Mucosa of stomach (tissue), 1 donor: ENCODE results near the gene SNX8.

Source experiments
- H3K27me3 ChIP-seq: one replicate; pipeline ENCODE4 v1.7.0; 2013; ENCODE audit warnings: mild to moderate bottlenecking, low read length; ENCODE audit not compliant: control insufficient read depth, insufficient read depth
- H3K36me3 ChIP-seq: one replicate; pipeline ENCODE4 v1.7.0; 2013; ENCODE audit warnings: low read length; ENCODE audit not compliant: control insufficient read depth, insufficient read depth
- H3K4me1 ChIP-seq: one replicate; pipeline ENCODE4 v1.7.0; 2013; ENCODE audit warnings: mild to moderate bottlenecking, low read length; ENCODE audit not compliant: control insufficient read depth, insufficient read depth
- H3K4me3 ChIP-seq: one replicate; pipeline ENCODE4 v1.7.0; 2013; ENCODE audit warnings: low read length
- H3K9ac ChIP-seq: one replicate; pipeline ENCODE4 v1.7.0; 2013; ENCODE audit warnings: mild to moderate bottlenecking, low read length, moderate library complexity
- H3K9me3 ChIP-seq: one replicate; pipeline ENCODE4 v1.7.0; 2013; ENCODE audit warnings: mild to moderate bottlenecking, low read length, moderate library complexity; ENCODE audit not compliant: control insufficient read depth
- donor health status: Pancreatic carcinoma.

SNX8 gene

DNA sequence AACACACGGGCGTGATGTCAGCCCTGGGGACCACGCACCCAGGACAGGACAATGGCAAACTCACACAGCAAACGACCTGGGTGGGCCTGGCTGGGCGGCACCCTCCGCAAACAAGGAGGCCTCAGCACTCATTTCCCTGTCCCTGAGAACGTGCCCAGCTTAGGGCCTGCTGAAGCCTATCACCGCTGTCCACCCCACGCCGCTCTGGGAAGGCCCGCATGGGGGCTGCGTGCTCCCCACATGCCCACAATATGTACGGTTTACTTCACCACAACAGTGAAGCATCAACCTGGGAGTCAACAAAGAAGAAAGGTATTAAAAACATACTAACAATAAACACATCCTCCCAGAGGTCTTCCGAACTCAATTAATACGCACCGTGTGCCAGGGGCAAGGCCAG, 93.7 kb downstream of the SNX8 start:
- no peaks in the 10 kb centered on the region for H3K27me3 ChIP-seq
- no peaks in the 10 kb centered on the region for H3K4me1 ChIP-seq
- H3K36me3 ChIP-seq = peaks cover 14% of the 10 kb centered on the region
- H3K9me3 ChIP-seq = no peaks in the 10 kb centered on the region
- no peak overlapping the region for H3K4me3 ChIP-seq
- no peak overlapping the region for H3K9ac ChIP-seq

DNA sequence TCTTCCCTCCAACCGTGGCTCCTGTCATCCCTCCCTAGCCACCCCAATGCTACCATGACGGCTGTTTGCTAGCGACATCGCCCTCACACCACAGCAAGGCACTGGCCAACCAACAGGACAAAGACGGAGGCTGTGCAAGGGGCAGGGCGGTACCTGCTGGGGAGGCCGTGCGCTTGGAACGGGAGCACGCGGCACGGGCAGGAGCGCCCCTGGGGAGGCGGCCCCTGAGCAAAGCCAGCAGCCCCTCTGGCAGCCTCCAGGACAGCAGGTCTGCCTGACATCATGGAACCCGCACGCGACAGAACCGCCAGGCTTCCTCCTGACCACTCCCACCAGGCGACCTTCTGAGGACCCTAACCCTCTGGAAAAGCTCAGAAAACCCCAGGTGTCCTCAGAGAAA, 94.2 kb downstream of the SNX8 start:
- H3K9ac ChIP-seq = no peak overlapping the region
- H3K36me3 ChIP-seq = peaks cover 13% of the 10 kb centered on the region
- H3K4me1 ChIP-seq = no peaks in the 10 kb centered on the region
- H3K9me3 ChIP-seq = no peaks in the 10 kb centered on the region
- no peaks in the 10 kb centered on the region for H3K27me3 ChIP-seq
- H3K4me3 ChIP-seq = no peak overlapping the region

DNA sequence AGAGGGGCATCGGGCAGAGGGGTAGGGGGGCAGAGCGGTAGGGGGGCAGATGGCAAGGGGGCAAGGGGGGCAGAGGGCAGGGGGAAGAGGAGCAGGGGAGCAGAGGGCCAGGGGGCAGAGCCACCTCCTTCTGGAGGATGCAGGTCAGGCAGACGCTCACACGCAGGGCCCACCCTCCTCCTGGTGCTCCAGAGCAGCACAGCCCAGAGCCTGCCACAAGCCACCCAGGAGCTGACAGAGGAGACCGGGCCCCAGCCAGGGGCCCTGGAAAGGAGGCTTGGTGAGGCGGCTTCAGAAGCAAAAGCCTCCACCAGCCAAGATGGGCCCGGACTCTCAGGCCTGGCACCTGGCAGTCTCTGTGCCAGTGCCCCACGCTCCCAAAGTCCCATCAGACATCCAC, 94.6 kb downstream of the SNX8 start:
- H3K4me3 ChIP-seq = no peak overlapping the region
- H3K9ac ChIP-seq = no peak overlapping the region
- no peaks in the 10 kb centered on the region for H3K27me3 ChIP-seq
- H3K36me3 ChIP-seq = peaks cover 10% of the 10 kb centered on the region
- no peaks in the 10 kb centered on the region for H3K4me1 ChIP-seq
- H3K9me3 ChIP-seq = no peaks in the 10 kb centered on the region

DNA sequence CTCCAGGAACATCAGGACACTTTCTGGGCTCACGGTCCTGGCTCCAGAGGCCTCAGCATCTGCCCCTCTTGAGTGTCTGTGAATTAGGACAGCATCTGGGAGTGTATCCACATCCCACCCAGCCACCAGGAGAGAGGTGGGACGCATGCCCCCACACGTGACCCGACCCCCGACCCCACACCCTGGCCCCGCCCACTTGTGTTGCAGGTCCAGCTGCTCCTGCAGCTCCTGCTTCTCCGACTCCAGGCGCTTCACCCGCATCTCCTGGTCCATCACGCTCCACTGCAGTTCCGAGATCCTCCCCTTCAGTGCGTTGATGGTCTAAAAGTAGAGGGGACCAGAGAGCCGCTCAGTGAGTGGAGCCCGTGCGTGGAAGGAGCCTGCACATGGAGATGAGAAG, 95.1 kb downstream of the SNX8 start:
- peaks cover 10% of the 10 kb centered on the region for H3K36me3 ChIP-seq

DNA sequence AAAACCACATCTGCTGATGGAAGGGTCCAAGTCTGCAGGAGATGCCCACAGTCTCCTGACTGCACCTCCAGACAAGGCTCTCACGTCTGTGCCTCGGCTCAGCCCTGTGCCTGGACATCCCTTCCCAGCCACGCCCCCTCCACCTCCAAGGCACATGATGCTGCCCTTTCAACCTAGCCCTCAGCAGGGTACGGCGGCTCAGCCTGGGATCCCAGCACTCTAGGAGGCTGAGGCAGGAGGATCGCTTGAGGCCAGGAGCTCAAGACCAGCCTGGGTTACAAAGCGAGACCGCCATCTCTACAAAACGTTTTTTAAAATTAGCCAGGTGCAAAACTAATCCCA, 95.8 kb downstream of the SNX8 start:
- no peaks in the 10 kb centered on the region for H3K27me3 ChIP-seq
- H3K9me3 ChIP-seq = no peaks in the 10 kb centered on the region
- H3K4me1 ChIP-seq = no peaks in the 10 kb centered on the region
- no peak overlapping the region for H3K9ac ChIP-seq
- H3K4me3 ChIP-seq = no peak overlapping the region
- H3K36me3 ChIP-seq = peaks cover 6% of the 10 kb centered on the region

More for the DNA sequence above, 95.1 kb downstream of the SNX8 start:
- Histone ChIP-seq H3K27me3 (no peaks in the 10 kb centered on the region), H3K9me3 (no peaks in the 10 kb centered on the region), H3K4me3 (no peak overlapping the region), H3K9ac (no peak overlapping the region), H3K4me1 (no peaks in the 10 kb centered on the region)

DNA sequence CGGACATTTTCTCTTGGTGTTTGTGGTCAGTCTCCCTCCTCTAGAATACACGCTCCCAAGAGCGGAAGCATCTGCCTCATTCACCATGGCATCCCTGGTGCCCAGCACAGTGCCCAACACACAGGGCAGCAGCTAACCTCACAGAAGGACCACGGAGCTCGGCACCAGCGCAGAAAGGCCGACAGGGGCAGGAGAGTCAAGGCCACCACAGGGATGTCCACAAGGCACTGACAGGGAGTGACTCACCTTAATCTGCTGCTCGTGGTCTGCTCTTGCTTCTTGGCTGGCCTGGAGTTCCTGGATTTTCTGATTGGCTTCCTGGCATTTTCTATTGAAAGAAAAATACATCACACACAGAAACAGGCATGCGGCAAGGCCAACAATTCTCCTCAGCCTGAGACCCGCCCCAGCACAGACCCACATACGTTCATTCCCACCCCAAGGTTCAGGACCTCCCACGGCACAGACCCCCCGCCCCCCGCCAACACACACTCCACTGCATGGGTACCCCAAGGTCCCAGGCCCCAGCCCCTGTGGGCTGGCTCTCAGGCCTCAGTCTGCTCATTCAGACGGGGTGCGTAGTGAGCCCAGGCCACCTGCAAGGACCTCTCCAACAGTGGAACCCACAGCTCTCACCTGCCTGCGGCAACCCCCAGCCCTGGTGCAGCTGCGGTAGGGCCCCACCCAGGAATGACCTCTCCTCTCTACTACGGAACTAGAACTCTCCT, 96.4 kb downstream of the SNX8 start:
- H3K9me3 ChIP-seq = no peaks in the 10 kb centered on the region
- no peak overlapping the region for H3K9ac ChIP-seq
- no peaks in the 10 kb centered on the region for H3K4me1 ChIP-seq
- H3K27me3 ChIP-seq = no peaks in the 10 kb centered on the region
- peaks cover 6% of the 10 kb centered on the region for H3K36me3 ChIP-seq
- no peak overlapping the region for H3K4me3 ChIP-seq

DNA sequence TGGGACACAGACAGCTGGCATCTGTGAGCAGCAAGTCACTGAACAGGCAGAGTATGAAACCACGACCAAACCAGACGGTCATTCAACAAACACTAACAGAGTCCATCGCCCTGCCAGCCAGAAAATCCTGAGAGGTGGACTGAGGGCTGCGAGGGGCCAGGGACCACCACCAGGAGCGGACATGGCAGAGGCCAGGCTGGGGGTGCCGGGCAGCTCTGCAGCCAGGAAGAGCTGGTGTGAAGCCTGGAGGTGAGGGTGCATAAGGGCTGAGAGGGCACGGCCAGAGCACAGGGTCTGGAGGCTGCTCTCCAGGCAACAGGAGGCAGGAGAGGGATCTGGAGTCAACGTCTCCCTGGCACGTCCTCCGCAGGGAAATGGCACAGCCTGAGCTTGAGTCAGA, 97.0 kb downstream of the SNX8 start:
- Histone ChIP-seq H3K27me3 (no peaks in the 10 kb centered on the region), H3K9me3 (no peaks in the 10 kb centered on the region), H3K9ac (no peak overlapping the region), H3K4me1 (no peaks in the 10 kb centered on the region), H3K36me3 (peaks cover 6% of the 10 kb centered on the region), H3K4me3 (no peak overlapping the region)

DNA sequence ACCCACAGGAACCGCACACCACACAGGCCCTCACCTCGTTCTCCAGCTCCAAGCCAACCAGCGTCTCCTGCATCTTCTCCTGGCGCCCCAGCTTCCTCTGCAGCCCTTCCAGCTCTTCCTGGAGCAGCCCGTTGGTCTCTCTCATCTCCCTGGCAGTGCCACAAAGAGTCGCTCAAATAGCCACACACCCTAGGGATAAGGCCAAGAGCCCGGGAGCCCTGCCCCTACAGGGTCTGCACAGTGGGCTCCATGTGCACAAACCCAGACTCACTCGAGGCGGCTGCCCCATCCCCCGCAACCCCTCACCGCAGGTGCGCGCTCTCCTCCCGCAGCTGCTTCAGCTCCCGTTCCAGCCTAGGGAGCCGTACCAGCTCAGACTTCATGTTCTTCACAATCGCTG, 98.4 kb downstream of the SNX8 start:
- Histone ChIP-seq H3K4me3 (no peak overlapping the region), H3K27me3 (no peaks in the 10 kb centered on the region), H3K4me1 (no peaks in the 10 kb centered on the region), H3K36me3 (peaks cover 6% of the 10 kb centered on the region), H3K9me3 (no peaks in the 10 kb centered on the region), H3K9ac (no peak overlapping the region)

DNA sequence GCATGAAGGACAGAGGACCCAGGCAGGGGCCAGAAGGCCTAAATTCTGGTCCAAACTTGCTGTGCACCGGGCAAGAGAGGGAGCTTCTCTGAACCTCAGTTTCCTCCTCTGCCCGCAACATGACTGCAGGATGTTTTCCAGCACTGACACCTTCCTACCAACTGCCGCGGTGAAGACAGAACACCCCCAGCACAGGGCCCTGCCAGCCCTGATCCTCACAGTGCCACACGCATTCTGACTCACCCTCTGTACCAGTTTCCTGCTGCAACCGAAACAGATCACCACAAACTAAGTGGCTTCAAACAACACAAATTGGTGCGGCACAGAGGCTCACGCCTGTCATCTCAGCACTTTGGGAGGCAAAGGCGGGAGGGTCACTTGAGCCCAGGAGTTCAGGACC, 99.6 kb downstream of the SNX8 start:
- Histone ChIP-seq H3K9me3 (no peaks in the 10 kb centered on the region), H3K4me1 (no peaks in the 10 kb centered on the region), H3K36me3 (peaks cover 6% of the 10 kb centered on the region), H3K27me3 (no peaks in the 10 kb centered on the region), H3K9ac (no peak overlapping the region), H3K4me3 (no peak overlapping the region)

DNA sequence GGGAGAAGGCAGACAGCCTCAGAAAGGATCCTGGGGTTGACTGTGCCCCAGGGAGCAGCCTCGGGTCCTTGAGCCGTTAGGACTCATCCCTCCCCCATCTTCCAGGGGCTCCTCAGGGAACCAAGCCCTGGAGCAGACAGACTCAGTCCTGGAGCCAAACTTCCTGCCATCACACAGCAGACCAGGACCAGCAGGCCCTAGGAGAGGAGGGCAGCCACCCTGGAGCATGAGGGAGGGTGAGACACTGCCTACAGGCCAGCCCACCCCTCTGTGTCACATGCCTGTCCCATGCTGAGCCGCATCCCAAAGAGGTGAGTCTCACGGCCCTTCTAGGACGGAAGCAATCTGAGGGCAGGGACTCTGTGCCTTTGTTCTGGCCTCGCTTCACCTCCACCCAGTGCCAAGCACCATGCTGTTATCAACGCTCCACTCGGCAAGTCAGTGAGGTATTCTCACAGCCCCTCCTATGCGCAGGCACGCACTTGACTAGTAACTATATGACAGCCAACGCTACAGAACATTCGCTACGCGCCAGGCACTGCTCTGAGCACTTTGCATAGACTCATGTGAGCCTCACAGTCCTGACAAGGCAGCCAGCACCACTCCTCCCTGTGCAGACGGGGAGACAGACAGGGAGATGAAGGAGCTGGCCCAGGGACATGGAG, 100.6 kb downstream of the SNX8 start:
- no peaks in the 10 kb centered on the region for H3K9me3 ChIP-seq
- H3K36me3 ChIP-seq = peaks cover 6% of the 10 kb centered on the region
- H3K9ac ChIP-seq = no peak overlapping the region
- no peaks in the 10 kb centered on the region for H3K4me1 ChIP-seq
- H3K27me3 ChIP-seq = no peaks in the 10 kb centered on the region
- no peak overlapping the region for H3K4me3 ChIP-seq

DNA sequence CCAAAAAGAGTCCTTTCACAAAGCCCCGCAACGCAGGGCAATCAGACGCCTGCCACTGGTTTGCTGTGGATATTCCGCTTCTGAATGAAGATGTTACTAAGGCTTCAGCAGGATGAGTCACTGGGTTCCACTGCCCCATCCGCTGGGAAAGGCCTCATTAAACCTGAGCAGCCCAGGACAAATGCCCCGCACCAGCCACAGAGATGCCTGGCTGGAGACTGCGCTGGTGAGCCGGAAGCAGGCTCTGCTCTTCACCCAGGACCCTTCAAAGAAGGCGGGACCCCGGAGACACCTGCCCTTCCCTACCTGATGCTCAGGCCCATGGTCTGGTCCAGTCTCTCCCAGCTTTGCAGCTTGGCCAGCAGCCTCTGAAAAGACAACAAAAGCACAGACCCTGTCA, 101.3 kb downstream of the SNX8 start:
- Histone ChIP-seq H3K4me3 (no peak overlapping the region), H3K27me3 (no peaks in the 10 kb centered on the region), H3K9me3 (no peaks in the 10 kb centered on the region), H3K4me1 (no peaks in the 10 kb centered on the region), H3K36me3 (peaks cover 2% of the 10 kb centered on the region), H3K9ac (no peak overlapping the region)

DNA sequence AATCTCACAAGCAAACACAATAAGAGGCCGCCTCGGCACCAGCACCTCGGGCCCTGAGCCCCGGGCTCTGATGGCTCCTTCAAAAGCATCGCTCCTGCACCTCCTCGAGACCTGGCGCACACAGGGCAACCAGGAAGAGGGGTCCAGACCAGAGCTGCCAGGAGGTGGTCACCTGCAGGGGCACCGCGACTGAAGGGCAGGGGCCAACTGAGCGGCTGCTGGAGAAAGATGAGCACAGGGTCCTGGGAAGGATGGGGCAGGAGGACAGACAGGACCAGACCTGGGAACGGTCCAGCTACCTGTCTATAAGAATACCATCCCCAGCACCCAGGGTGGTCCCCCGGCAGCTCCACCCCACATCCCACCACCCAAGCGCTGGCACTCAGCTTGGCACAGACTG, 102.3 kb downstream of the SNX8 start:
- Histone ChIP-seq H3K4me3 (no peak overlapping the region), H3K4me1 (no peaks in the 10 kb centered on the region), H3K9ac (no peak overlapping the region), H3K36me3 (no peaks in the 10 kb centered on the region), H3K27me3 (no peaks in the 10 kb centered on the region), H3K9me3 (no peaks in the 10 kb centered on the region)
